Epithelial cell of proximal tubule (primary cell): ENCODE measurements around the gene HTR4. TPM values are rescaled to one million over a fixed set of nuclear protein-coding genes. Genes with fewer than 3 reads are reported as not detected.

Source experiments
- DNase-seq: peaks from one replicate; pipeline ENCODE4 v3.0.0-alpha.2; 2011; ENCODE audit warnings: low read depth
- H3K4me3 ChIP-seq: 2 replicates; pipeline ENCODE4 v1.5.1; 2011; ENCODE audit warnings: low read depth, mild to moderate bottlenecking, low read length
- CTCF ChIP-seq: conservative IDR thresholded peaks from 2 replicates; pipeline ENCODE4 v1.5.1; 2012; ENCODE audit warnings: low read depth, mild to moderate bottlenecking, low read length
- total RNA-seq: library from RNA; depleted of rRNA; stranded (reverse); fragments of >200 nt; gene quantifications from 2 replicates; pipeline ENCODE4 v1.2.3, GENCODE V29; 2015

The HTR4 gene
- not detected in 2 replicates for total RNA-seq

GRCh38 chr5:148653836-148654781 lies at the start of gene HTR4:
HTR4 (minus strand) TSS chr5:148654527; CDS start chr5:148637014, 17,513 bp downstream.
- DNase-seq, result no peak
- H3K4me3 ChIP-seq, result no peak within 1 kb of the TSS
- no peak for TF ChIP-seq CTCF

DNA sequence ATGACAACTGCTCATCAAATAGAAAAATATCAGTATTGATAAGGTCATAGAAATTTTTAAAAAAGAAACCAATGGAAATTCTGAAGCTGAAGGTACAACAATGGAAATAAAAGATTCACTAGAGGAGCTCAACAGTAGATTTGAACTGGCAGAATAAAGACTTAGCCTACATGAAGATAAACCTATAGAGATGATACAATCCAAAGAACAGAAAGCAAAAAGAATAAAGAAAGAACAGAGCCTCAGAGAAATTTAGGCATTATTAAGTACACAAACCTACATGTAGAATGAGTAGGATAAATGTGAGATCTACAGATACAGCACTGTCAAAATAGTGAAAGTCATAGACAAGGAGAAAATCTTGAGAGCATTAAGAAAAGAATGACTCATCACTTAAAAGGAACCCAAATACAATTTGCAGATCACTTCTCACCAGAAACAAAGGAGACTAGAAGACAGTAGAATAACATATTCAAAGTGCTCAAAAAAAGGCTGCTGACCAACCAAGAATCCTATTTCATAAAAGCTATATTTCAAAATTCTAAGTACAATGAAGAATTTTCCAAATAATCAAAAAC lies 47.8 kb upstream of the HTR4 start:
- H3K4me3 ChIP-seq, result no peak overlapping the region
- no peak for DNase-seq
- no peak for TF ChIP-seq CTCF

- TF ChIP-seq CTCF, result no peak
- no peak overlapping the region for H3K4me3 ChIP-seq
- DNase-seq, result no peak
Observed at GRCh38 chr5:148699028-148699427, 44.7 kb upstream of the HTR4 start.

- no peak for DNase-seq
- no peak for TF ChIP-seq CTCF
- H3K4me3 ChIP-seq, result no peak overlapping the region
Observed at GRCh38 chr5:148697809-148698196, 43.5 kb upstream of the HTR4 start.

DNA sequence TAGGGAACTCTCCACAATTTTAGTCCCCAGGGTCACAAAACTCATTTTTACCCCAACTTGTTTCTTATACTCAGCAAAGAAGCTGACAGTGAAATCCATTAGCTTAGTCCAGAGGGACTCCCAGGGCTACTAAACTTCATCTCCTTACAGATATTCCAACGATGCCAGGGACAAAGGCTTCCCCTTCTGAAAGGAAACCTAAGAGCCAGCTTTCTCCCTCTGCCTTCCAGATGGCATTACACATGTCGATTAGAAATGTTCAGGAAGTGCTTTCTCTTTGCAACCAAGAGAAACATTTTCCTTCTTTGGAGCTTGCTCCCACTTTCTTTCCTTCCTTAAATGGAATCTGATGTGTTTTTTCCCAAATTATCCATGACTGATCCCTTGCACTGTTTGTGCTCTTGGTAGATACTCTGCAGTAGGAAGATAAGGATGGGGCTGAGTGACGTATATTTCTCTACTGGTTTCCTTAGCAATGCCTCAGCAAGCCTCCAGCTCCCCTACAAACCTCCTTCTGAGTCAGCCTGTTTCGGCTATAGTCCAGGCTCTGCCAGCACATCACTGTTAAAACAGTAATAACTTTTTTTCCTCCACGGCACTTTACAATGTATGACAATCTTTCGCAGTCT lies 43.0 kb upstream of the HTR4 start:
- no peak overlapping the region for H3K4me3 ChIP-seq
- no peak for DNase-seq
- TF ChIP-seq CTCF, result no peak

GRCh38 chr5:148696187-148697036 lies 42.1 kb upstream of the HTR4 start:
- no peak for TF ChIP-seq CTCF
- no peak for DNase-seq
- H3K4me3 ChIP-seq, result no peak overlapping the region
